GM23338 (cell line): ENCODE measurements around the gene TKFC.

Experiments used
- CREB1 ChIP-seq: fragments of 250-450 bp; sonication (Bioruptor Pico); IDR thresholded peaks from 2 replicates; pipeline ENCODE4 v1.5.0; 2020; ENCODE audit warnings: low read depth, mild to moderate bottlenecking, moderate library complexity
- EZH2 ChIP-seq: fragments of 200-600 bp; sonication (generic); IDR thresholded peaks from one replicate; pipeline ENCODE4 v1.8.0; 2017; ENCODE audit warnings: antibody characterized with exemption, mild to moderate bottlenecking, low read depth; ENCODE audit not compliant: unreplicated experiment
- EZH2phosphoT487 ChIP-seq: fragments of 200-600 bp; sonication (generic); IDR thresholded peaks from one replicate; pipeline ENCODE4 v1.8.1; 2018; ENCODE audit warnings: antibody characterized with exemption; ENCODE audit not compliant: unreplicated experiment
- NANOG ChIP-seq: IDR thresholded peaks from 2 replicates; pipeline ENCODE4 v1.6.1; 2016; ENCODE audit warnings: antibody characterized with exemption, borderline replicate concordance
- POLR2AphosphoS5 ChIP-seq: IDR thresholded peaks from 2 replicates; pipeline ENCODE4 v1.6.1; 2016; ENCODE audit warnings: antibody characterized with exemption, low read depth
- ZNF331 ChIP-seq: fragments of 250-450 bp; sonication (Bioruptor Pico); IDR thresholded peaks from 2 replicates; pipeline ENCODE4 v1.5.0; 2020; ENCODE audit warnings: low read depth, mild to moderate bottlenecking, moderate library complexity
- TF ChIP-seq, protein P1 (sequence below), 2 experiments: fragments of 200-600 bp in 1 of 2; sonication (generic) in 1 of 2; conservative IDR thresholded peaks; 2 replicates each; pipeline versions ENCODE4 v1.5.1 to v1.6.1; 2016 to 2017; ENCODE audit warnings: antibody characterized with exemption in 2 of 2, low read depth in 2 of 2, mild to moderate bottlenecking in 2 of 2, moderate library complexity in 1 of 2
- TF ChIP-seq, protein P2 (sequence below): IDR thresholded peaks from one replicate; pipeline ENCODE4 v1.6.1; 2018; ENCODE audit warnings: antibody characterized with exemption; ENCODE audit not compliant: unreplicated experiment
- TF ChIP-seq, protein P3 (sequence below): IDR thresholded peaks from 2 replicates; pipeline ENCODE4 v1.6.1; 2016; ENCODE audit warnings: antibody characterized with exemption

DNA sequence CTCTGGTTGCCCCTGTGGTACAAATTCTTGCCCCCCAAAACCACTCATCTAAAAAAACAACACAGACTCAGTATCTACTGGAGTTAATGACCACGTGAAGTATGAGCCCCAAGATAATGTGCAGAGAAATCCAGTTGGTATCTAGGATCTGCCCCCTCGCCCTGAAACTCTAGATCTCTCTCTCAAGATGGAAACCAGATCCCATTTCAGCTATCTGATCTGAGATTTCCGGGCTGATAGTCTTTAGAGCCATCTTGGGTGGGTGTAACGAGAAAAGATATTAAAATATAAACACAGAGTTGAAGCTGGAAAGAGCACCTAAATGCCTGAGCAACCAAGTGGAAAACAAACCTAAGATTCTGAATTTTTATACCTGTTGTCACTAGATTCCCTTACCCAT is 23.9 kb upstream of the TKFC start:
- TF ChIP-seq EZH2 (no peak), POLR2AphosphoS5 (no peak), EZH2phosphoT487 (no peak), CREB1 (no peak), ZNF331 (CRISPR knock-in tag) (no peak), NANOG (no peak)
- TF ChIP-seq, protein P1, sequence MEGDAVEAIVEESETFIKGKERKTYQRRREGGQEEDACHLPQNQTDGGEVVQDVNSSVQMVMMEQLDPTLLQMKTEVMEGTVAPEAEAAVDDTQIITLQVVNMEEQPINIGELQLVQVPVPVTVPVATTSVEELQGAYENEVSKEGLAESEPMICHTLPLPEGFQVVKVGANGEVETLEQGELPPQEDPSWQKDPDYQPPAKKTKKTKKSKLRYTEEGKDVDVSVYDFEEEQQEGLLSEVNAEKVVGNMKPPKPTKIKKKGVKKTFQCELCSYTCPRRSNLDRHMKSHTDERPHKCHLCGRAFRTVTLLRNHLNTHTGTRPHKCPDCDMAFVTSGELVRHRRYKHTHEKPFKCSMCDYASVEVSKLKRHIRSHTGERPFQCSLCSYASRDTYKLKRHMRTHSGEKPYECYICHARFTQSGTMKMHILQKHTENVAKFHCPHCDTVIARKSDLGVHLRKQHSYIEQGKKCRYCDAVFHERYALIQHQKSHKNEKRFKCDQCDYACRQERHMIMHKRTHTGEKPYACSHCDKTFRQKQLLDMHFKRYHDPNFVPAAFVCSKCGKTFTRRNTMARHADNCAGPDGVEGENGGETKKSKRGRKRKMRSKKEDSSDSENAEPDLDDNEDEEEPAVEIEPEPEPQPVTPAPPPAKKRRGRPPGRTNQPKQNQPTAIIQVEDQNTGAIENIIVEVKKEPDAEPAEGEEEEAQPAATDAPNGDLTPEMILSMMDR (conservative IDR thresholded peaks at IDR 0.05; ENCODE audit: low read depth in 2 of 2) = no peak
- TF ChIP-seq, protein P2, sequence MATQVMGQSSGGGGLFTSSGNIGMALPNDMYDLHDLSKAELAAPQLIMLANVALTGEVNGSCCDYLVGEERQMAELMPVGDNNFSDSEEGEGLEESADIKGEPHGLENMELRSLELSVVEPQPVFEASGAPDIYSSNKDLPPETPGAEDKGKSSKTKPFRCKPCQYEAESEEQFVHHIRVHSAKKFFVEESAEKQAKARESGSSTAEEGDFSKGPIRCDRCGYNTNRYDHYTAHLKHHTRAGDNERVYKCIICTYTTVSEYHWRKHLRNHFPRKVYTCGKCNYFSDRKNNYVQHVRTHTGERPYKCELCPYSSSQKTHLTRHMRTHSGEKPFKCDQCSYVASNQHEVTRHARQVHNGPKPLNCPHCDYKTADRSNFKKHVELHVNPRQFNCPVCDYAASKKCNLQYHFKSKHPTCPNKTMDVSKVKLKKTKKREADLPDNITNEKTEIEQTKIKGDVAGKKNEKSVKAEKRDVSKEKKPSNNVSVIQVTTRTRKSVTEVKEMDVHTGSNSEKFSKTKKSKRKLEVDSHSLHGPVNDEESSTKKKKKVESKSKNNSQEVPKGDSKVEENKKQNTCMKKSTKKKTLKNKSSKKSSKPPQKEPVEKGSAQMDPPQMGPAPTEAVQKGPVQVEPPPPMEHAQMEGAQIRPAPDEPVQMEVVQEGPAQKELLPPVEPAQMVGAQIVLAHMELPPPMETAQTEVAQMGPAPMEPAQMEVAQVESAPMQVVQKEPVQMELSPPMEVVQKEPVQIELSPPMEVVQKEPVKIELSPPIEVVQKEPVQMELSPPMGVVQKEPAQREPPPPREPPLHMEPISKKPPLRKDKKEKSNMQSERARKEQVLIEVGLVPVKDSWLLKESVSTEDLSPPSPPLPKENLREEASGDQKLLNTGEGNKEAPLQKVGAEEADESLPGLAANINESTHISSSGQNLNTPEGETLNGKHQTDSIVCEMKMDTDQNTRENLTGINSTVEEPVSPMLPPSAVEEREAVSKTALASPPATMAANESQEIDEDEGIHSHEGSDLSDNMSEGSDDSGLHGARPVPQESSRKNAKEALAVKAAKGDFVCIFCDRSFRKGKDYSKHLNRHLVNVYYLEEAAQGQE = no peak
- TF ChIP-seq, protein P3, sequence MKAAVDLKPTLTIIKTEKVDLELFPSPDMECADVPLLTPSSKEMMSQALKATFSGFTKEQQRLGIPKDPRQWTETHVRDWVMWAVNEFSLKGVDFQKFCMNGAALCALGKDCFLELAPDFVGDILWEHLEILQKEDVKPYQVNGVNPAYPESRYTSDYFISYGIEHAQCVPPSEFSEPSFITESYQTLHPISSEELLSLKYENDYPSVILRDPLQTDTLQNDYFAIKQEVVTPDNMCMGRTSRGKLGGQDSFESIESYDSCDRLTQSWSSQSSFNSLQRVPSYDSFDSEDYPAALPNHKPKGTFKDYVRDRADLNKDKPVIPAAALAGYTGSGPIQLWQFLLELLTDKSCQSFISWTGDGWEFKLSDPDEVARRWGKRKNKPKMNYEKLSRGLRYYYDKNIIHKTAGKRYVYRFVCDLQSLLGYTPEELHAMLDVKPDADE = no peak
